Fibroblast of the aortic adventitia (primary cell): ENCODE measurements around the gene SRRD. TPM values are rescaled to one million over a fixed set of nuclear protein-coding genes. Genes with fewer than 3 reads are reported as not detected.

Experiments used
- DNase-seq: peaks from one replicate; pipeline ENCODE4 v3.0.0-alpha.2; 2010; ENCODE audit warnings: low read depth
- H3K4me3 ChIP-seq: 2 replicates; pipeline ENCODE4 v1.5.1; 2011; ENCODE audit warnings: low read depth, mild to moderate bottlenecking, control low read depth, low read length, moderate library complexity
- CTCF ChIP-seq: IDR thresholded peaks from 2 replicates; pipeline ENCODE4 v1.5.1; 2011; ENCODE audit warnings: mild to moderate bottlenecking, low read length, control low read depth, inconsistent platforms; ENCODE audit not compliant: insufficient read depth
- total RNA-seq: library from RNA; depleted of rRNA; stranded (reverse); fragments of >200 nt; gene quantifications from 2 replicates; pipeline ENCODE4 v1.2.3, GENCODE V29; 2012; ENCODE audit warnings: low replicate concordance

Gene SRRD
- total RNA-seq, 1 donor: 15.7 TPM

DNA sequence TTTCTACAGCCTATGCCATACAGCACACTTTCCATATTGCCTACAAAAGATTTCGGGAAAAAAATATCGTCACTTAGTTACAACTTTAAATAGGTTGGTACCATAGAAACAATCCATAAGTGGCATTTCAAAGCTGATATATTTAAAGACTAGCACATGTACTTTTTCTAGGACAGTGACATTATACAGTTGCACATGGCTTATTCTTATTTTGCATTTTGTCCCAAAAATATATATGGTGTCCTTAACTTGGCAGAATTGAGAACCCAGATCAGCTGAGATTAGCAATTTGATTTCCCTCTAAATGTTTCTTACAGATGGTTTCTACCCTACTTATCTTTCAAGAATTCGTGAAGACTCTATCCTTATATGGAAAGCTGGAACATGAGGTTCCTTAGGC, 32.3 kb downstream of the SRRD start:
- H3K4me3 ChIP-seq: no peak overlapping the region
- DNase-seq: no peak
- no peak for TF ChIP-seq CTCF

DNA sequence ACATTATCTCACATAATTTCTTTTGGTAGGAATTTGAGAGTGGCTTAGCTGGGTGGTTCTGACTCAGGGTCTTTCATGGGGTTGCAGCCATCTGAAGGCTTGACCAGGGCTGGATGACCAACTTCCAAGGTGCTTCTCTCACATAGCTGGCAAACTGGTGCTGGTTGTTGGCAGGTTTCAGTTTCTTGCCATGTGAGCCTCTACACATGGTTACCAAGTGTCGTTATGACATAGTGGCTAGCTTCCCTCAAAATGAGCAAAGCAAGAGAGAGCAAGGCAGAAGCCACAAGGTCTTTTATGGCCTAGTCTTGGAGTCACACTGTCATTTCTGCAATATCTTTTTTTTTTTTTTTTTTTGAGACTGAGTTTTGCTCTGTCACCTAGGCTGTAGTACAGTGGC, 32.8 kb downstream of the SRRD start:
- TF ChIP-seq CTCF: no peak
- no peak for DNase-seq
- H3K4me3 ChIP-seq: no peak overlapping the region

DNA sequence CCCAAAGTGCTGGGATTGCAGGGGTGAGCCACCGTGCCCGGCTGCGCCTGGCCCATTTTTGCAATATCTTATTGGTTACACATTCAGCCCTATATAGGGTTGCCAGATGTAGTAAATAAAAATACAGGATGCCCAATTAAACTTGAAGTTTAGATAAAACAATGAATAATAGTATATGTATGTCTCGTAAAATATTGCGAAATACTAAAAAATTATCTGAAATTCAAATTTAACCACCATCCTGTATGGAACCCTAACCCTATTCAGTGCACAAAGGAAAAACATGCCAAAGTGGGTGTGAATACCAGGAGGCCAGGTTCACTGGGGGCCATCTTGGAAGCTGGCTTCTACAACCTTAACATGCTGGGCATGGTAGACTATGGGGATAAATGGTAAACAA, 33.8 kb downstream of the SRRD start:
- H3K4me3 ChIP-seq: no peak overlapping the region
- DNase-seq: no peak
- no peak for TF ChIP-seq CTCF

DNA sequence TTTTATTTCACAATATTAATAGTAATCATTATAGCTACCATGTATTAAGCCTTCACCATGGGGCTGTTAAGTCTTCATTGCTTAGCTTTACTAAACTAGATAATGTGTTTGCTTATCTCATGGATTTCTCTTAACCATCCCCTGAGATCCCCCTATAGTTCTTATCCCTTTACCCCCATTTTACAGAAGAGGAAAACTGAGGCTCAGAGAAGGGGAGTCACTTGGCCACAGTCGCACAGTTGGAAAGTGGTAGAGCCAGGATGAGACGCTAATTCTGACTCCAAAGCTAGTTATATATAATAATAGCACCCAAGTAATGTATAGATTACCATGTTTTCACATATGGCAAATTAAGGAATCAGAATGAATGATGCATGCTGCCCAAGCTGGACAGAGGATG, 38.3 kb downstream of the SRRD start:
- H3K4me3 ChIP-seq: no peak overlapping the region
- no peak for TF ChIP-seq CTCF
- no peak for DNase-seq

GRCh38 chr22:26522592-26522991, 38.9 kb downstream of the SRRD start:
- no peak for DNase-seq
- no peak for TF ChIP-seq CTCF
- no peak overlapping the region for H3K4me3 ChIP-seq

DNA sequence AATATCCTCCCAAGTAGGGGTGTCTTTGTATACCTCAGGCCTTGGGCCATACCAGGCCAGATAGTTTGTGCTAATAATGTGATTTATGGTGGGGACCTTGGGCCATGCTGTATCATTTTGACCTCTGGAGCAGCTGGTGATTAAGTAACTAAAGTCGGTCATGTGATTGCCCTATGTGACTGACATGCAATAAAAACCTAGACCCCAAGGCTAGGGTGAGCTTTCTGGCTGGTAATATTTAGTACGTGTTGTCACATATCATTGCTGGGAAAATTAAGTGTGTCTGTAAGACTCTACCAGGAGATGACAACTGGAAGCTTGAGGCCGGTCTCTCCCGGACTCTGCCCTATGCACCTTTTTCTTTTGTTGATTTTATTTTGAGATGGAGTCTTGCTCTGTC, 41.2 kb downstream of the SRRD start:
- H3K4me3 ChIP-seq: no peak overlapping the region
- no peak for TF ChIP-seq CTCF
- DNase-seq: no peak

GRCh38 chr22:26525946-26526564, 42.4 kb downstream of the SRRD start:
- DNase-seq: no peak
- TF ChIP-seq CTCF: no peak
- no peak overlapping the region for H3K4me3 ChIP-seq
